AG08396 (cell line): ENCODE data around the gene SORBS2.

Experiments used
- DNase-seq: peaks from one replicate; pipeline ENCODE4 v3.0.0; 2012; ENCODE audit warnings: low spot score, mixed read lengths

The SORBS2 gene

DNA sequence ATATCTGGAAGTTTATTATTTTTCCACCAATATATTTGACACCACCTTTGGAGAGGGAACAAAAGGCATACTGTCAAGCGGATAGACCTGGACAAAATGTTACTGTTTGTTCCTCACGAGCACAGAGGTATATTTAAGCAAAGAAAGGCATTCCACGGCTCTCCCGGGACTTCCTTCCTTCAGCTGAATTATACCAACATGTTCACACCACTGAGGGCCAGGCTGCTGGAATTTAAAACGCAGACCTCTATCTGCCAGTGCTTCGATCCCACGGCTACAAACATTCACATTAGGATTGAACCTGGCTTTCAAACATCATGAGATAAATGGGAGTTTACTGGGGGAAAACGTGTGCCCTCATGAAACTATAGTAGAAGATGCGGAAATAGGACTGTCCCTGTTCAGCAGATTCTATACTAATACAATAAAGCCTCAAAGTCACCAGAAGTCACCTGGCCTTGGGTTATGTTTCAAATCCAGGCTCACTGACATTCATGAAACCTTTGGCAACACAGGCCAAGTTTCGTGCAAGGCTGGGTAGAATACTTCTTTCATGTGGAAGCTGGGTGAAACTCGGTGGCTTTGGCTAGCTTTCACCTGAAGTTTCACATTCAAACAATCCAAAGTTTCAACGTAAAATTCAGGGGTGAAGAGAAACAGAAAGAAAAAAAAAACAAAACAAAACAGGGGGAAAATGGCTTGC, 39.5 kb downstream of the SORBS2 start:
- no peak for DNase-seq

DNA sequence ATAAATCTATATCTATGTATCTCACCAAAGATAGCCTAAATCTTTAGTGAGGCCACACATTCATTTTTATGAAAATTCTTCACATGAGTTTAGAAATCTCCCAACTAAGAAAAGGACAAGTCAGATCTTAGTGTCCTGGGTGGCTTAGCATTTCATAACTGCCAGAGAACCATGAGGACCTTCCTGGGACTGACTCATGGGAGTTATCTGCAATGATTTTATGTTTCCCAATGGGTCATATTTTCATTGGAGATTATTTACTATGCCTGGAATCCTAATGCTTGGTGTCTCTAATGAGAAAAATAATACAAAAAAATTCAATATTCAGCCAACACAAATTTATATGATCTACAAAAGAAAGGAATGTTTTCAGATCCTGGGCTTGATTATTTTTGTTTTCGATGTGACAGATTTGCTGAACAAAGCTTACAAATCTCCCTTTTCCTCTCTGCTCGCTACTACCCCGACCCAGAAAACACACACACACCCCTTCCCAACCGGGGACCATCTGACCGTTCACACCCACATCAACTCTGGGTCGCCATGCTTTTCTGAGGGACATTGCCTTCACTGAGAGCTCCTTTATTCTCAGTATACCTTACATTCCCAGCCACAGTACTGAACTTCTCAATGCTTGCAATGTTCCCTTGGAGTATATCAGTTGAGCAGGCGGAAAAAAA, 40.1 kb downstream of the SORBS2 start:
- DNase-seq = no peak

DNA sequence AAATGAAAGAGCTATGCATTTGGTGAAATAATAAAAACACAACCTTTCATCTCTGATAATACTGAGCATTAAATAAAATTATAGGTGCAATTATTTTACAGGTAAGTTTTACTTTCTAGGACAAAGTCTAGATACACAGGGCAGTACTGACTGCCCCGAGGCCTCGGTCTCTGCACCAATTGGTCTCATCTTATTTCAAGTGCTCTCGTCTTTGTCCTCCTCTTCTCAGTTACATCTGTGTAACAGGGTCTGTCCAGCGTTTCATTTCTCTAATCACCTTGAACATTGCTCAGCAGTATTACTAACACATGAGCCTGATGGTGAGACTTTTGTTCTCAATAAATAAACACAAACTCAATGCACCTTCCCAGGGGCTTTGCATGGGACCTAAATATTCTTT, 44.5 kb downstream of the SORBS2 start:
- no peak for DNase-seq

DNA sequence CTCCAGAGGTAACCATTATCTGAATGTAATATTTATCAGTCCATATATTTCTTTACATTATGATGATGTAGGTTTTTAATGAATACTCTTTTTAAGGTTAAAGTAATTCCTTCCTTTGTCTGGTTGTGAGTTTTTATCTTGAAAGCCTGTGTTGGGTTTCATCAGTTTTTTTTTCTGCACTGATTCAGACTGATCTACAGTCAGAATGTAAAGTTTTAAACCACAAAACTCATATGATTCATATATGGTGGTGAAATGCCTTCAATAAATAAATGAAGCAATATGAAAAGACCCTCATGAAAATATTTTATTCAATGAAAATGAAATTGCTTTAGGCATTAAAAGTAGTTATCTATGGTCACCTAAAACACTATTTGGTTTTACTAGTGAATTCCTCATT, 47.1 kb downstream of the SORBS2 start:
- no peak for DNase-seq

DNA sequence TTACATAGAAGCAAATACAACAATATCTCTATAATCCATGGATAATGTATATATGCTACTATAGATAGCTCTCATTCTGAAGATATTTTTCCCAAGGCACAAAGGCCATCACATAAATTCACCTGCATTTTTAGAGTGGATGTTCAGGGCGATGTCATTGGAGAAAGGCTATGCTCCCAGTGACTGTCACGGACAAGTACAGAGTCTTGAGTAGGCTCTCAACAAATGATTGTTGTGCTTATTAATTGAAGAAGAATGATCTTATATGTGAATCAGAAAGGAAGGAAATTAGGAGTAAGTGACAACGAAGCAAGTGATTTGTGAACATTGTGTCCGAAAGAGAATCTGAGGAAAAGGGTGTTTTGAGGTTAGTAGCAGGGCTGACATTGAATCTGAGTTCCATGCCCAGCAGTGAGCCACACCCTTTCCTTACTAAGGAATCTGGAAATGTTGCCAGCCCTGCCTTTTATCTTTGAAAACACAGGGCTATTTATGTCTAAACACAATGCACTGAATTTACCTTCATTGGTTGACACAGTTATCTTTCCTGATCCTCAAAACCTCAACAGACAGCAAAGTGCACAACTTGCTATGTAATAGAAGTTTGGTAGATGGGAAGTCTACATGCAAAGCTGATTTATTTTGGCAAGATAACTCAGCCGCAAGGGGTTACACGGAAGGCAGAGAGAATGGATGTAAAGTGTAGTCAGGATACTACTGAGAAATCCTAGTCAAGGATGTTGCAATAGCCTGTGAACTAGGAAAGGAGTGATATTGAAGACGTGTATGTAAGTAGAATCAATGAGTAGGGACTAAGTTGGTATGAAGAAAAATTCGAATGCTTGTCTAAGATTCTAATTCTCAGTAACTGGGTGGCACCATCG, 50.4 kb downstream of the SORBS2 start:
- DNase-seq = no peak

DNA sequence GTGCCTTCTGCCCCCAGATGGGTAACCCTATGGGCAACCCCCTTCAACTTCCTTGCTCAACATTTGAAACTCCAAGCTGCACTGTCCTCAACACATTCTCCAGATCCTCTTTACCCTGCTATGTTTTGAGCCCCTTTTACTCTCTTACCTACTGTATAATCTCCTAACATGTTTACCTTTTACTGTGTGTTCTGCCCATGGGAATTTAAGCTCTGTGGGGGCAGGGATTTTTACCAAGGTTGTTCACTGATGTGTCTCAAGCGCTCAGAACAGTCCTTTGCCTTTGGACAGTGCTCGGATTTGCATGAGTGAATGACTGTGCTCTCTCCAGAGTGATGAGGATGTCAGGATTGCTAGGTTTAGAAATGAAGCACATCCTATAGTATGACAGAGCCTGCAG, 53.2 kb downstream of the SORBS2 start:
- no peak for DNase-seq

DNA sequence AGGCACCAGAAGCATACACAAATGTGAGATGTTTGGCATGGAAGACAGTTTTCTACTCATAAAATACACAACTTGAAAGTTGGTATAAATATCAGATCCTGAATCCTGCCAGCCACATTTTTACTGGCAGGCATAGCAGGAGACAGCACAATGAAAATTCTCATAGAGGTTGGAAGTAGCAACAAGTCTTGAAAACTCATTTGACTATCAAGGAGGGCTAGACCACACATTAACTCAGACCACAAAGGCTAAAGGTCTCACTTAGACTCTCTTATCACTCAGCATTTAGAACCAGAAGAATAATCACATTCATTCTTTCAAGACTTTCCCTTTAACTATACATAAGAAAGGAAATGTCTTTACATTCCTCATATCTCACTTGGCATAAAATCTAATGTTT, 56.5 kb downstream of the SORBS2 start:
- no peak for DNase-seq

DNA sequence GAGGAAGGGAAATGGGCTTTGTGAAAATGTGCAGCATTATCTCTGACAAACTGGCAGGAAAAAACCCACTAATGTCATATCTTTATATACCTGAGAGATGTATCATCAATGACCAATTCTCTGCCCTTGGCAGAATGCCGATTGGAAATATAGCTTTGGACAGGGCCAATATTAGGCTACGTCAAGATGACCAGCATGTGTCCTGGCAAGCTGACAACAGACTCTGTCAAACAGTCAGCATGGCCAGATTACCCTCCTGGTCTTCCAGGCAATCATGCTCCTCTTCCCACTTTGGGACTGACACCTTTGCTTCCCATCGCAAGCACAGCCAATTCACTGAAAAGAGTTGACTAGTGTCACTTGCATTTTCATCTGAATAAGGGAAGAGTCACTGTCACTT, 57.0 kb downstream of the SORBS2 start:
- no peak for DNase-seq

DNA sequence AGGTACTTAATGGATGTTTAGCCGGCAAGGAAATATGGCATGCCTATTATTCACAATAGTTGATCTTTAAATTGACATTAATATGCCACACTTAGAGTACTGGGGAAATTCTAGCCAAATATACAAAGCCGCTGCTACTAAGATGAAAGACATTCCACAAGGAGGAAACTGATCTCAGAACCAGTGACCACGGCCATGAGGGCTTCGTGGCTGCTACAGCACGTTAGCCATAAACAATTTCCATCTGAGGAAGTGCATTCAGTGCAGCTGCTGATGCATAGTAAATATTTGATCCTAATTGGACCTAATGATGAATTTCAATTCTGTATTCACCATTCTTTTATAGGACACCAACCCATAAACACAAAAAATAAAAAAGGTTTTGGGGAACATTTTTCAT, 59.1 kb downstream of the SORBS2 start:
- DNase-seq = no peak

DNA sequence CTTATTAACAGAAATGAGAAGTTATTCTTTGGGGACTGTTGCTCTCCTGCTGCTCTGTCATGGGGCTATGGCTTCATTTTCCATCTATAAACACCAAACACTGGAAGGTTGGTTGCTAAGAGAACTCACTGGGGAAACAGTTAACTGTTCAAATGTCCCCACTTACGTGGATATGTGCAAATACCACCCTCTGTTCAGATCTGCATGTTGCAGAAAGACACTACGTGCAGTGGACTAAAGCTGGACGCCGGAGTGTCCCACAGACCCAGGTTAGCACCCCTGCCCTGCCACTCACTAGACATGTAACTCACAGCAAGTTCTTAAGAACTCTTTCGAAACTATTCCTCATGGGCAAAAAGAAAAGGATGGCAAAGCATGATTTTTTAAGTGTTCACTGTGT, 62.1 kb downstream of the SORBS2 start:
- DNase-seq = no peak

DNA sequence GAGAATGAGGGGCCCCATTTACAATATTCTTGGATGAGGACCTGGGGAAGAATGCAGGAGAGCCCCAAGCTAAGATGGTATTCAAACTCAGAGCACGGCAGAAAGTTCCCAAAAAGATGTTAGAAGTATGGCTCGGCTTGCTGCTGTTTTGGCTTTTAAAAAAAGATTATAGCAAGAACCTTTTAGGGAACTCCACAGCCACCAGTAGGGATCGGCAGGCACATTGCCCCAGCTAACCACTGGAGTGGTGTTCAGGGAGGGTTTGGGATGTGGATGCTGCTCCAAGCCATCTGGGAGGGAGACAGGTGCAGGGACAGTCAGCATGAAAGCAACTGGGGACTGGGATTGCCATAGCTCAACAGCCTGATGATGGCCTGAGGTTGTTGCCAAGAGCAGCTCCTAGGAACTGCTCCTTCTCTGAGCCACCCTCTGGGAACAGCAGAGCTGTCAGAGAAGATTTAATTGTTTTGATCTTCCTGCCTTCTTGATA, 63.0 kb downstream of the SORBS2 start:
- no peak for DNase-seq

DNA sequence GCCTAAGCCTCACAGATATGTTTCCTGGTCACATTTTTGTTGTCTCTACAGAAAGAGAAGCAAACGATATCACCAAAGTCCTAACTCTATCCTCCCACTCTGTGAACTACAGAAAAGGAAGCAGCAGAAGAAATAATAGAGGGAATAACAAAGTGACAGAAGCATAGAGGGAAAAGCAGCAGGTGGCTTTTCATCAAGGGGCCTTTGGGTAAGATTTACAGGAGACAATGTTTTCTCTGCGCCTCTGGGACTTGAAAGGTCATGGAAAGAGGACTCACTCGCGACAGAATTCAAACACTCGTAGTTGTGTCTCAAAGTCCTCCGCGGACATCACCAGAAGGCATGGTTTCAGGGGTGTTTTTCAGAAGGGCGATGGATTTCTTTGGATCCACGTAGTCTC, 66.1 kb downstream of the SORBS2 start:
- DNase-seq = no peak

DNA sequence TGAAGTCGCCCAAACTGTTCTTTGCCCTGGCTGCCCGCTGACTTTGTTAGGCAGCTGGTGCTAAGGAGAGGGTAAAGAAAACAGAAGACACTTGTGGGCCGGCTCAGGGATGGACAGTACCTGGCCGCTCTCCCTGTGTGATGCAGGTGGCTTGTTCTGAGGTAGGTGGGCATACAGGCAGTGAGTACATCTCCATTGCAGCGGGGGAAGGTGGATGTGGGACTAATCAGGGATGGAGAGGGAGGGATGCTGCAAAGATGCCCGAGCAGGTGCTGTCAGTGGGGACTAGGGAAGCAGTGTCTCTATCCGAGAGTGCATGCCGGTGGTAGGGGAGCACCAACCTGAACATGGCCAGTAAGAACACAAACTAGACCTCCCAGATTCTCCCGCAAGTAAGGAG, 67.0 kb downstream of the SORBS2 start:
- no peak for DNase-seq

DNA sequence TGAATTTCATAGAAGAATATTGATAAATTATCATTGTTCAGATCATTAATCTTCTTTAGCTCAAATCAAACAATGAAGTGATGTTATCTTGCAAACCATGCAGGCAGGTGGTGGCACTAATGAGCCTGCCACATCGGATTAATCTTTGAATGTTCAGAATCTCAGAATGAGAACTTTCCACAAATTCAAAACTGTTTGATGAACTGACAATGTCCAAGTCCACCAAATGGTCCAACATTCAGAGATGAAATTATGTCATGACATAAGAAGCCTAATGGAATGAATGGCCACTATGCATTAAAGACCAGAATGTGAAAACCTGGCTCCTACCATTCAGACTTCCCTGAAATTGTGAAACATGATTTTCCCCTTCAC, 67.5 kb downstream of the SORBS2 start:
- no peak for DNase-seq

DNA sequence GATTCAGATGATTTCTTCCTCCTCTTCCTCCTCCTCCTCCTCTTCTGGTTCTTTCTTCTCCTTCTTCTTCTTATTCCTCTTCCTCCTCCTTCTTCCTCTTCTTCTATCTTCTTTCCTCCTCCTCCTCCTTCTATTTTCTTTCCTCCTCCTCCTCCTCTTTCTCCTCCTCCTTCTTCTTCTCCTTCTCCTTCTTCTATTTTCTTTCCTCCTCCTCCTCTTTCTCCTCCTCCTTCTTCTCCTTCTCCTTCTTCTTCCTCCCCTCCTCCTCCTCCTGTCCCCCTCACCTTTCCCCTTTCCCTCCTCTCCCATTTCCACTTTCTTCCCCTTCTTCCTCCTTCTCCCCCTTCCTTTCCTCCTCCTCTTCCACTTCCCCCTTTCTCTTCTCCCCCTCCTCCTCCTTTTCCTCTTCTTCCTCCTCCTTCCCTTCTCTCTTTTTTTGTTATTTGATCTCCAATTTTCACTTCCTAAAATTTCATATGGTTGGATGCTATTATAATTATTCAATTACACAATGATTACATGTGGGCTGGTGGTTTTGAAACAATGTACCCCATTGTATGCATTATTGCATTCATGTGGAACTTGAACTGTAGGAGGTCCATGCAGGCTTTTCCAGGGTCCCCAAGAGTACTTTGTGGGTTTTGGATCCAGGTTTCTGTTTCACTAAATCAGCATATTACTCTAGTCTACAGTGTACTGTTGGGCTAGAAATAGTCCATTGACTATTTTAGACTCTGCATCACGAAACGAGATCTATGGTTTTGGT, 68.1 kb downstream of the SORBS2 start:
- DNase-seq = no peak

DNA sequence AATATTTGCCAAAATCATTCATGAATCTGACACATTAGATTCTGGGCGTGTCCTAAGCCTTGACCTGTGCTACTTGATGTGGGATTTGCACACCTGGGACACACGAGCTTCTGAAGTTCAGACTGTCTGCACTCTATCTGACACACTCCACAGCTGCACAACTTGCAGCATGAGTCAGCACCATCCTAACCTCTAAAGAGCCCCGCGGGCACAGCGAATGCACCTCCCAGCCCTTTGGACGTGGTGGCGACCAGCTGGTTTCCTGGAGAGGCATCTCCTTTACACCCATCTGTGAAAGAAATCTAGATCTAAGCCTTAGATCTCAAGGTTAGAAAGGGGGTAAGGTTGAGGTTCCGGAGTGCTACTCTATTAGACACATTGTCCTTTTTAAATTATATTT, 69.2 kb downstream of the SORBS2 start:
- no peak for DNase-seq

DNA sequence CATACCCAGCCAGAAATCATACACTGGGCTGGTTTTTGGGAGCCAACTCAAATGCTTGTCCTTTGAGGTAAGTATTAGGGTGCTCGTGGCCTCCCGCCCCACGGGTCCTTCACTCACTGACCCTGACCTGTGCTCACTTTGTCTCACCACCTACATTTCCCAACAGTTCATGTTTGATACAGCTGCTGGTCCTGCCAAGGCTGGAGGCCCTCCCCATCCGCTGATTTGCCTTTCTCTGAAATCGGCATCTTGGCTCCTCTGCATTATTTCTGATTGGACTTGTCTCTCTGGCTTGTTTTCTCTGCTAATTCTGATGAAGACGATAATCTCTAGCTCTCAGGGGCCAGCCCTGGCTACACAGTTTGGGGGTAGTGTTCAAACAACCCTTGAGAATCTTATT, 70.2 kb downstream of the SORBS2 start:
- DNase-seq = no peak

DNA sequence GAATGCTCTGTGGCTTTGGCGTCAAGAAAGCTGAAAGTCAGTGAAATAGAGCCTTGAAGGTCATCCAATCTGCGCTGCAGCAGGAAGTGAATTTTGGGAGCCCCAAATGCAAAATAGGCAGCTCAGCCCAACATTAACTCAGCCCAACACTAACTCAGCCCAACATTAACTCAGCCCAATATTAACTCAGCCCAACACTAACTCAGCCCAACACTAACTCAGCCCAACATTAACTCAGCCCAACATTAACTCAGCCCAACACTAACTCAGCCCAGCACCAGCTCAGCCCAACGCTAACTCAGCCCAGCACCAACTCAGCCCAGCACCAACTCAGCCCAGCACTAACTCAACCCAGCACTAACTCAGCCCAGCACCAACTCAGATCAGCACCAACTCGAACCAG, 71.5 kb downstream of the SORBS2 start:
- no peak for DNase-seq

DNA sequence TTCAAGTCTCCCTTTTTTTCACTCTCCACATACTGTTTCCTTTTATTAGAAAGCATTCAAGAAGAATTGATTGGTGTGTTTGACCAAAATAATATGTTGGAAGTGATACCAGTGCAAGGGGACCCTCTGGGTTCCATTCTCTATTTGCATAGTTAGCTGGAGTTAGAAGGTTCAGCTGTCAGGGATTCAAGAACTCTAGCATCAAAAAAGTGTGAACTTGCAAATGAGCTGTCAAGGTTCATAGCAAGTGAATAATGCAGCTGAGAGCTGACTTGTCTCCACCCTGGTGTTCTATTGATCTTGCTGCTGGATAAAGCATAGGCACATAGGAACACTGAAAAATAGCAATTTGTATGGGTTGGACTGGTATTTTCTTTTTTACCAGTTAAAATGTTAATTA, 73.2 kb downstream of the SORBS2 start:
- no peak for DNase-seq

DNA sequence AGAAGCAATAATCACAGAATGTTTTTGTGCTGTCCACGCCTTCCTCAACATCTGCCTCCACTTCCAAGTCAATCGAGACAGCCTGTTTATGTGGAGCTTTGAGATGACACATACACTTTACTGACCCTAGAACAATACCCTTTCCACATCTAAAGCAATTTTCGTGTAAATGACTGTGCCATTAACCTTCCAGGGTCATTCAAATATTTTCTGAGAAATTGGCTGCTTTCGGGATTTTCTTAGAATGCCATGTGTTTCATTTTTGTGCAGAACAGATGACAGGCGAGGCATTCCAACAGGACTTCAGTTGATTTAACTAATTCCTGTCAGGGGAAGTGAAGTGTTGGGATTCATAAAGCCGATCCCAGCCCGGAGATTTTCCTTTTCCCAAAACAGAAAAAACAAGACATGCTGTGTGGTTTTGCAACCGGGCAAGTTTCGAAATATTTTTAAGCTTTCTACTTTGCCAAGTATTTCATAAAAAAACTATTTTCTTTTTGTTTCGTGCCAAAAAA, 73.9 kb downstream of the SORBS2 start:
- peak; percentile 23 for DNase-seq

DNA sequence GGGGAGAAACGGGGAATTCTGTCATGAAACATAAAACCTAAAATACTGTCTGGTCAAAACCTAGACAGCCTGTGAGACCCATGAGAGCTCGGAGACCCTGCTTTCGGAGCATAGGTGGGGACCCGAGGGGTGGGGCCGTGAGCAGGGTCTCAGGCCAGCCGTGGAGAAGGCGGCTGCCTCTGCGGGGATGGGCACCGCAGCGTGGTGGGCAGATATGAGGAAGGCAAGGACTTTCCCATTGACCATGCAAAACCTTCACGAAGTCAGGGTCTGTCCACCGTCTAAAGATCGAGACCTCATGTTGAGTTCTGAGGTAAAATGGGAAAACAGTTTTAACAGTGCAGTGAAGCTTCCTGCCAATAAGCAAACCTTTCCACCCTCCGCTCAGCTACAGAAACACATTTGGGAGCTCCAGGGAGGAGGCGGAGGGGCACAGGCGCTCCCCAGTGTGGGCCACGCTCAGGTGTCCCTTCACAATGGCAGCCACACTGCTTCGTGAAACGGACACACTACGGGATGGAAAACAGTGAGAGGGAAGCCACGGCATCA, 74.4 kb downstream of the SORBS2 start:
- no peak for DNase-seq

DNA sequence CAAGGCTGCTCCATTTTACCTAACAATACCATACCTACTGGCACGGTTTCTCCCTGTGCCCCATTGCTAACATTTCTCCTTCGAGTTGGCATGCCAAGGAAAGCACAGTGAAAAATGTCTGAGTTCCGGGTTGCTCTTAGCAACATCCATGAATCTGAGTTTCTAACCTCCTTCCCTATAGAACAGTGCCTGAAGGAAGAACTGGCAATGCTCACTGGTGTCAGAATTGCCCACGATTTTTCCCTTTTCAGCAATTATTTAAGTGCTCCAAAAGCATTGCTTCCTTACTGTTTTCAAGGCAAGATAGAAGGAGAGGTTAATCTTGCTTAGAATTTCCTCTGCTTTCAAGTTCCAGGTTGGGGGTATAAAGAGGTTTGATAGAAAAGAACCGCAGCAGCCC, 75.1 kb downstream of the SORBS2 start:
- DNase-seq = no peak
